Loucy (cell line): ENCODE results near the gene TMEM238.

Experiments used
- H2AFZ ChIP-seq: fragments of 200-600 bp; sonication (generic); 2 replicates; pipeline ENCODE4 v1.6.0; 2016; ENCODE audit warnings: antibody characterized with exemption, mild to moderate bottlenecking, low read length, moderate library complexity
- H3F3A ChIP-seq: fragments of 200-600 bp; 2 replicates; pipeline ENCODE4 v1.6.0; 2016; ENCODE audit warnings: antibody characterized with exemption, low read depth, mild to moderate bottlenecking
- H3K27me3 ChIP-seq: fragments of 200-600 bp; sonication (generic); 2 replicates; pipeline ENCODE4 v1.6.1; 2014; ENCODE audit warnings: low read length, mild to moderate bottlenecking; ENCODE audit not compliant: insufficient read depth, poor library complexity, severe bottlenecking
- H3K36me3 ChIP-seq: fragments of 200-600 bp; sonication (generic); 2 replicates; pipeline ENCODE4 v1.6.1; 2016; ENCODE audit warnings: low read length; ENCODE audit not compliant: insufficient read depth
- H3K4me1 ChIP-seq: fragments of 200-600 bp; sonication (generic); 2 replicates; pipeline ENCODE4 v1.5.1; 2014; ENCODE audit warnings: low read length, mild to moderate bottlenecking; ENCODE audit not compliant: insufficient read depth, poor library complexity, severe bottlenecking
- H3K4me2 ChIP-seq: fragments of 200-600 bp; sonication (generic); 2 replicates; pipeline ENCODE4 v1.6.0; 2014; ENCODE audit warnings: antibody characterized with exemption, low read length, low read depth, mild to moderate bottlenecking; ENCODE audit not compliant: poor library complexity, severe bottlenecking
- H3K4me3 ChIP-seq: fragments of 200-600 bp; sonication (generic); 2 replicates; pipeline ENCODE4 v1.5.1; 2014; ENCODE audit warnings: low read length, mild to moderate bottlenecking, mixed read lengths; ENCODE audit not compliant: poor library complexity, severe bottlenecking
- H3K79me2 ChIP-seq: fragments of 200-600 bp; sonication (generic); 2 replicates; pipeline ENCODE4 v1.6.1; 2014; ENCODE audit warnings: low read length; ENCODE audit not compliant: insufficient read depth
- H3K9ac ChIP-seq: fragments of 200-600 bp; sonication (generic); 2 replicates; pipeline ENCODE4 v1.6.0; 2014; ENCODE audit warnings: mild to moderate bottlenecking, low read depth, low read length, moderate library complexity; ENCODE audit not compliant: poor library complexity, severe bottlenecking
- H3K9me2 ChIP-seq: fragments of 200-600 bp; sonication (generic); replicated peaks from 2 replicates; pipeline ENCODE4 v1.6.1; 2016; ENCODE audit warnings: low read depth, low read length, mixed read lengths
- H3K9me3 ChIP-seq: fragments of 200-600 bp; sonication (generic); 2 replicates; pipeline ENCODE4 v1.6.1; 2014; ENCODE audit warnings: mild to moderate bottlenecking, antibody characterized with exemption, low read length, low read depth; ENCODE audit not compliant: insufficient read depth
- H4K20me1 ChIP-seq: fragments of 200-600 bp; sonication (generic); 2 replicates; pipeline ENCODE4 v1.6.0; 2014; ENCODE audit warnings: antibody characterized with exemption, low read length, mild to moderate bottlenecking; ENCODE audit not compliant: insufficient read depth, poor library complexity, severe bottlenecking
- CTCF ChIP-seq: fragments of 200-600 bp; sonication (generic); conservative IDR thresholded peaks from 2 replicates; pipeline ENCODE4 v1.5.1; 2014; ENCODE audit warnings: mild to moderate bottlenecking, antibody characterized with exemption, low read length
- EZH2phosphoT487 ChIP-seq: fragments of 200-600 bp; IDR thresholded peaks from 2 replicates; pipeline ENCODE4 v1.6.1; 2018; ENCODE audit warnings: antibody characterized with exemption, mild to moderate bottlenecking, moderate library complexity, borderline replicate concordance

TMEM238 gene

DNA sequence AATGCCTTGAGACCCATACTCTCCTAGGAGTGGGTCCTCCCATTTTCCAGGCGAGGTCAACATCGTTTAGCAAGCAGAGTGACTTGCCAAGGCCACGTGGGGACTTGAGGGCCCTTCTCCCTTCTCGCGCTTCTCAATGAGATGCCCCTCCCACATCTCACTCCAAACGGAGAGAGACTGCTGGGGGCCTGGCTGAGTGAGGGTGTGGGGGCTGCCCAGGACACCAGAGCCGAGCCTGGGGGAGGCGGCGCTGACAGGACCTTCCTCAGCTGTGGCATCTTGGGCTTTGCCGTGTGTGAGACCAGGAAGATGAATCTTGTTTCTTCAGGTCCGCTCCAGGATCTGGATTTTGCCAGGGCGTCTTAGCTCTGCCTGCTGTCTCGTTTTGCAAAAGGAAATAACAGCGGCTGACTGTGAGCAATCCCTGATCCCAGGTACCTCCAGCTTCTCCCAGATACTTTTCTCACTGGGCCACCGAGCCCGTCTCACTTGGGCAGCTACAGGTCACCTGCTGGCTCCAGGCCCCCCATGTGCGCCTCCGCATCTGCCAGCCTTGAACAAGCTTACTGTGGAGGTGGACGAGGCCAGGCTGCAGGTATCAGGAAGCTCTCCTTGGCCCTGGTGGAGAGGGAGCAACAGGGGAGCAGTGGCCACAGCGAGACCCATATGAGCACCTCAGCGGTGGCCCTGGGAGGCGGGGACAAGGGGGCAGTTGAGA is 35.6 kb downstream of the TMEM238 start:
- Histone ChIP-seq H3F3A (no peaks in the 10 kb centered on the region), H2AFZ (no peak overlapping the region), H3K9me3 (no peaks in the 10 kb centered on the region), H4K20me1 (no peaks in the 10 kb centered on the region), H3K36me3 (no peaks in the 10 kb centered on the region), H3K4me2 (no peak overlapping the region), H3K9me2 (no peaks in the 10 kb centered on the region), H3K27me3 (no peaks in the 10 kb centered on the region), H3K4me3 (no peak overlapping the region), H3K79me2 (no peaks in the 10 kb centered on the region), H3K9ac (no peak overlapping the region), H3K4me1 (no peaks in the 10 kb centered on the region)
- no peak for TF ChIP-seq EZH2phosphoT487
- no peak for TF ChIP-seq CTCF

DNA sequence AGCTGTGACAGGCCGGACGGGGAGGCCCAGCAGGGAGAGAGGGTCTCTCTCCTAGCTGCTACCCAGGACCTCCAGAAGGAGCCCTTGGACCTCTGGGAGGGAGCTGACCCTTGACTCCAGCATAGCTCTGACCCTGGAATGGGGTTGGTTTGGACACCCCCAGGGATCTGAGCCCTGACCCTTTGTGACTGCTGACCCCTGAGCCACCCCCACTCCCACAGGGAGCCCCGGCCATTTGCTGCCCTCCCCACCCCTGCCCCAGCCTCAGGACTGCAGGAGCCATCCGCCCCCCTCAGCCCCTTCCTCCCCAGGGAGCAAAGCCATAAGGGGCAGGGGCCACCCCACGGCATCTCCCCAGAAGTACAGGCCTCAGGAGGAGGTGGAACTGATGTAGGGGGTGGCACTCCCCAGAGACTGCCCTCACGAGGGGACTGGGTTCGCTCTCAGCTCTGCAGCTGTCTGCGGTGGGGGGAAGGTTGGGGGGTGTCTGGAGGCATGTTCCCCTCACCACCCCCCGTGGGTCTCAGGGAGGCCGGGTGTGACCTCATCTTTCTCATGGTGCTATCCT is 36.6 kb downstream of the TMEM238 start:
- H4K20me1 ChIP-seq = peaks cover 1% of the 10 kb centered on the region
- H3K9me2 ChIP-seq = no peaks in the 10 kb centered on the region
- H3K4me1 ChIP-seq = no peaks in the 10 kb centered on the region
- TF ChIP-seq EZH2phosphoT487 = no peak
- no peak overlapping the region for H2AFZ ChIP-seq
- H3K27me3 ChIP-seq = no peaks in the 10 kb centered on the region
- peaks cover 6% of the 10 kb centered on the region; the same call in 1 of the 2 replicates for H3K79me2 ChIP-seq
- no peak overlapping the region for H3K4me2 ChIP-seq
- H3K9ac ChIP-seq = no peak overlapping the region
- H3K9me3 ChIP-seq = no peaks in the 10 kb centered on the region
- no peaks in the 10 kb centered on the region for H3F3A ChIP-seq
- no peaks in the 10 kb centered on the region for H3K36me3 ChIP-seq
- no peak overlapping the region for H3K4me3 ChIP-seq

DNA sequence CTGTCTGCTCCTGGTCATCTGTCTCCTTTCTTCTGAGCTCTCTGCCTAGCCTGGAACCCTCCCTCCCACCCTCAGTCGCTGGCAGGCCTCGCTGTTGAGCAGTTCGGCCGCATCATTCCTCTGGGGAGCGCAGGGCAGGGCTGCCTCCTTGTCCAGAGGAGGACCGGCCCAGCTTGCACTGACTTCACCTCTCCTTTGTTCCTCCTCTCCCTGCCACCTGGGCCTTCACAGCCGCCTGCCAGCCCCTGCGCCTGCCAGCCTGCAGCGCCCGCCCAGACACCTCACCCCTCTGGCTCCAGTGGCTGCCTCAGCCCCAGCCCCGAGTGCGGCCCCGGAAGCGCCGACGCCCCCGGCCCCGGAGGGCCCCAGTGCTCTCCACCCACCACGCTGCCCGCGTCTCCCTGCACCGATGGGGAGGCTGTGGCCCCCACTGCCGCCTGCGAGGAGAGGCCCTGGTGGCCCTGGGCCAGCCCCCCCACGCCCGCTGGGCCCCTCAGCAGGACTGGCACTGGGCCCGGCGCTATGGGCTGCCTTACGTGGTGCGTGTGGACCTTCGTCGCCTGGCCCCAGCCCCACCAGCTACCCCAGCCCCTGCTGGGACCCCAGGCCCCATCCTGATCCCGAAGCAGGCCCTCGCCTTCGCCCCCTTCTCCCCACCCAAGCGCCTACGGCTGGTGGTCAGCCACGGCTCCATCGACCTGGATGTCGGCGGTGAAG is 37.2 kb downstream of the TMEM238 start:
- Histone ChIP-seq H3F3A (no peaks in the 10 kb centered on the region), H3K27me3 (no peaks in the 10 kb centered on the region), H3K9me3 (no peaks in the 10 kb centered on the region), H3K4me3 (no peak overlapping the region), H3K79me2 (peaks cover 12% of the 10 kb centered on the region), H3K36me3 (no peaks in the 10 kb centered on the region), H2AFZ (no peak overlapping the region), H3K9me2 (no peaks in the 10 kb centered on the region), H3K9ac (no peak overlapping the region), H3K4me2 (no peak overlapping the region), H3K4me1 (peaks cover 3% of the 10 kb centered on the region), H4K20me1 (peaks cover 7% of the 10 kb centered on the region)
- TF ChIP-seq EZH2phosphoT487 (no peak), CTCF (no peak)
